Kidney tubule cell (primary cell): Measurements from ENCODE around the gene CFAP157.

Experiments
- DNase-seq: peaks from one replicate; pipeline ENCODE4 v3.0.0-alpha.2; 2018; ENCODE audit warnings: low spot score

Gene CFAP157

GRCh38 chr9:127715470-127716337 lies 8.9 kb downstream of the CFAP157 start, which contains the start of the genes PTRH1 and TTC16:
TSS of gene PTRH1 (minus strand) at chr9:127715663. CDS start at chr9:127715639, 24 bp downstream.
TSS of gene TTC16 (plus strand) at chr9:127716079. CDS start at chr9:127716146, 67 bp downstream.
- DNase-seq: peak; percentile 95

- no peak for DNase-seq
Observed at GRCh38 chr9:127716412-127716811, 9.6 kb downstream of the CFAP157 start.

- no peak for DNase-seq
Observed at GRCh38 chr9:127717766-127718165, 11.0 kb downstream of the CFAP157 start.

GRCh38 chr9:127720031-127720864 lies 13.5 kb downstream of the CFAP157 start:
- no peak for DNase-seq

GRCh38 chr9:127720865-127721227 lies 14.1 kb downstream of the CFAP157 start:
- DNase-seq: no peak

- DNase-seq: peak; percentile 44
Observed at GRCh38 chr9:127721391-127721821, 14.6 kb downstream of the CFAP157 start.

- DNase-seq: no peak
Observed at GRCh38 chr9:127722055-127722745, 15.4 kb downstream of the CFAP157 start.

GRCh38 chr9:127723013-127723412 lies 16.2 kb downstream of the CFAP157 start:
- no peak for DNase-seq

GRCh38 chr9:127723444-127723843 lies 16.7 kb downstream of the CFAP157 start:
- DNase-seq: peak; percentile 34

GRCh38 chr9:127724012-127724411 lies 17.2 kb downstream of the CFAP157 start:
- DNase-seq: no peak

- DNase-seq: no peak
Observed at GRCh38 chr9:127726871-127727270, 20.1 kb downstream of the CFAP157 start.

- no peak for DNase-seq
Observed at GRCh38 chr9:127728808-127729207, 22.0 kb downstream of the CFAP157 start.

GRCh38 chr9:127729522-127730256 lies 22.9 kb downstream of the CFAP157 start:
- no peak for DNase-seq

- no peak for DNase-seq
Observed at GRCh38 chr9:127730262-127730661, 23.5 kb downstream of the CFAP157 start.

- DNase-seq: no peak
Observed at GRCh38 chr9:127730799-127731410, 24.1 kb downstream of the CFAP157 start.

- DNase-seq: no peak
Observed at GRCh38 chr9:127731938-127732337, 25.1 kb downstream of the CFAP157 start.

- no peak for DNase-seq
Observed at GRCh38 chr9:127732444-127732843, 25.7 kb downstream of the CFAP157 start.

GRCh38 chr9:127733614-127734013 lies 26.8 kb downstream of the CFAP157 start:
- DNase-seq: no peak

- no peak for DNase-seq
Observed at GRCh38 chr9:127734247-127734746, 27.5 kb downstream of the CFAP157 start.

- peak; percentile 97 for DNase-seq
Observed at GRCh38 chr9:127734747-127735529, 28.1 kb downstream of the CFAP157 start, which contains the start of gene TOR2A. TSS of gene TOR2A (minus strand) at chr9:127735294. CDS start at chr9:127735270, 24 bp downstream.
